Measurements from ENCODE around the gene SPATA31C1.
A peak's percentile ranks its signal among the peaks of the same experiment; 100 is the strongest.
"Not testable (repeated sequence)": the region's sequence is repeated elsewhere in the genome, so short reads cannot be mapped to it uniquely, and the experiment has no call there.

SPATA31C1 gene

DNA sequence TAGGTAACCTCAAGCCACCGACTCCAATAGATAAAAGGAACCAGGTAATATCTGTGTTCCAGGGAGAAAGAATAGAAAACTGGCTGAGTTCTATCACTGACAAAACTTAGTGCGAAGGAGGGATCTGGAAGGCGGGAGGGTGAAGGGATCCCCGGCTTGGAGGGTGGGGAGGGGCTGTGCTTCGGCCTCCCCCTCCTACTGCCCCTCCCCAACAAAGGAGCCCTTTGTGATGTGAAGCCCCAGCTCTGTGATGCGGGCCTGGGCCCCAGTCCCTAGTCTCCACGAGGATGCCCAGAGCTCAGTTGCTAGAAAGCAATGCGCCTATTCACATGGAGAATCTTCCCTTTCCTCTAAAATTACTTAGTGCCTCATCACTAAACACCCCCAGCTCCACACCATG is at the start of gene SPATA31C1:
Gene SPATA31C1 (plus strand): TSS at position 301 of the 400 bp plus-strand sequence.
- DNase-seq (ENCODE audit: low spot score) = not testable (repeated sequence)

DNA sequence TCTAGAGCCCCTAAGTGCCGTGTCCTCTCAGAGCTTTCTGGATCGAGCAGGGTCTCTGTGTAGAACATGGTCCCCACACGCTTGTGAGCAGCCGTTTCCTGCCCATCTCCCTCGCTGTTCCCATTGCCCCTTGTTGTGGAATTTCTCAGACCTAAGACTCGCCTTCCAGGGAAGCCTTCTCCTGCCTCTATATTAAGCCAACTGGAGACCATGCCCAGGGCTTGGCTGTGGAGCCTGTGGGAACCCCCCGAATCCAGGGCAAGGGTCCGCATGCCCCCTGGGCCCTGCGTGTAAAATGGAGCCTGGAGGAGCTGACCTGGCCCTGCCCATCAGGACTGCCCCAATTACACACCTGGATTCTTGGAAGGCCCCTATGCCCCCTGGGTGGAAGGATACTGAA is 49.6 kb upstream of the SPATA31C1 start:
- no peak for DNase-seq (ENCODE audit: low spot score)

DNA sequence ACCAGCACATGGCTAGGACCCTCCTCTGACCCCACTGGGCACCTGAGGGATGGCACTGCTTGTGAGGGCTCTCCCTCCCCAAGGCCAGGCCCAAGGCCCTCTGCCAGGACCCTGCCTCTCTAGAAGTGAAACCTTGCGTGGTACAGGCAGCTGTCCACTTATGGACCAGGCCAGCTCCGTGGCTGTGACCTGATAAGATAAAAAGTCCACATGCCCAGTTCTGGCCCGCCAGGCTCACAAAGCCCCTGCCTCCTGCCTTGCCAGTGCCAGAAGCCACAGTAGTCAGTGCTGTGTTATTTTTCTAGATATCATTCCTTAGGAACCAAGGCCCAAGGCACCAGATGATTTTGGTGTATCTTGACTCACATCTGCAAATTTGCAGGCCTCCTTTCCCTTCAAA is 49.1 kb upstream of the SPATA31C1 start:
- no peak for DNase-seq (ENCODE audit: low spot score)

DNA sequence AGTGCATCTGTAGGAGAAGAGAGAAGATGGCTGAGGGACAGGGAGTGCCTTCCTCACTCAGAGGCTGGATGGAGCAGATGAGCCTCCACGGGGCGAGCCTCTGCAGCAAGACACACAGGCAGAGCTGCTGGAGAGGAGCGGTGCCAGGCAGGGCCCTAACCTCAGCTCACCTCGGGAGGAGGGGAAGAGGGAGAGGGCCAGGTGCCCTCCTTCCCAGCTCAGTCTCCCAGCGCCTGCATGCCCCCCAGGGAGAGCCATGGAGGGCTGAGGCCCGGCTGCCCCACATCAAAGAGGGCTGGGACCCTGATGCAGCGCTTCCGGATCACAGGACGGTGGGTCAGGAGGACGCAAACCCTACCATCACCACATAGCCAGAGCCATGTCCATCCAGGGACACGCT is 48.7 kb upstream of the SPATA31C1 start:
- no peak for DNase-seq (ENCODE audit: low spot score)

DNA sequence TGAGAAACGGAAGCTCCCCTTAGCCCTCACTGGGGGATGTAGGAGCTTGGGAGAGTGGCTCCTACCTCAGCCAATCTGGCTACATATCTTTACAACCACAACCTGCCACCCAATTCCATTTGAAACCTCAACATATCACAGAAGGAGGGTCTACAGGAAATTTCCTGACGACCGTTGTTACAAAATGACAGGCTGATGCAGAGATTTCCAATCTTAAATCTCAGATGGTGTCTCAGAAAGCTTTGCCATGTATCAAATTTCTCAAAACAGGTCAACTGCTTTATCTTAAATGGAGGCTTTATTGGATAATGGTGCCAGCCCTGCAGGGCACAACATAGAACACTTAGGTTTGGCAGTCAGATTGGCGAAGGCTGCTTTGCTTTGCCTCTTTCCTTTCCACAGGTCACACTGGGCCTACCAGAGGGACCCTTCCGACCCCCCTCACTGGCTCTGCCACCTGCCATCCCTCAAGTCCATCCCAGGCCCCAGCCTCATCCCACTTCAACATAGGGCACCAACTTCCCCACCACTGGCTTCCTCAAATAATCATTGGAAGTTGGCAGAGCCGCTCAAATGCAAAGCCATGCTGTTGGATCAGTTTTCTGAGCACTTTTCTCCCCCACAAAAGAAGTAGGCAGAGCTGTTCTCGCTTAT is 46.2 kb upstream of the SPATA31C1 start:
- DNase-seq (ENCODE audit: low spot score) = no peak

DNA sequence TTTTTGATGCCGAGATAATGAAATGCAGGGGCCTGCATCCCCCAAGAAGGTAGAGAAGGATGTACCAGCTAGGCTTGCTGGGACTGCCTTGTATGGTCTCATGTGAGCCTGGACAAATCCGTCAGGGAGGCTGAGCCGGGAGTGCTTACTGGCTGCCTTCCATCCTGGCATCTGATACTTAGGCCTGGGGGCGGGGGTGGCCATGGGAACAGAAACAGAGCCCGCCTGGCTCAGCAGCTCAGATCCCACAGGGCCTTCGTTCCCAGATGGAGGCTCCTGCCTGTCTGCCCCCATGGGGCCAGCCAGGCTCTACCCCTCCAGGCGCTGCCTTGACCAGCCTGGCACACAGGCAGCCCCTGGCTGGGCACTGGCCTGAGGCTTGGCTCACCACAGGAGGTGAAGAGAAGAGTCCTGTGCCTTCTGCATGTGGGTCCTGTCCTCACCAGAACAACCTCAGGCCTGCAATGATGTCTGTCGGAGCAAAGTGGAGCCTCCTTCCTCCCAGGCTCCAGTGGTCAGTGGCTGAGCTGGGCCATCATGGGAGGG is 45.6 kb upstream of the SPATA31C1 start:
- DNase-seq (ENCODE audit: low spot score) = peak; percentile 38

DNA sequence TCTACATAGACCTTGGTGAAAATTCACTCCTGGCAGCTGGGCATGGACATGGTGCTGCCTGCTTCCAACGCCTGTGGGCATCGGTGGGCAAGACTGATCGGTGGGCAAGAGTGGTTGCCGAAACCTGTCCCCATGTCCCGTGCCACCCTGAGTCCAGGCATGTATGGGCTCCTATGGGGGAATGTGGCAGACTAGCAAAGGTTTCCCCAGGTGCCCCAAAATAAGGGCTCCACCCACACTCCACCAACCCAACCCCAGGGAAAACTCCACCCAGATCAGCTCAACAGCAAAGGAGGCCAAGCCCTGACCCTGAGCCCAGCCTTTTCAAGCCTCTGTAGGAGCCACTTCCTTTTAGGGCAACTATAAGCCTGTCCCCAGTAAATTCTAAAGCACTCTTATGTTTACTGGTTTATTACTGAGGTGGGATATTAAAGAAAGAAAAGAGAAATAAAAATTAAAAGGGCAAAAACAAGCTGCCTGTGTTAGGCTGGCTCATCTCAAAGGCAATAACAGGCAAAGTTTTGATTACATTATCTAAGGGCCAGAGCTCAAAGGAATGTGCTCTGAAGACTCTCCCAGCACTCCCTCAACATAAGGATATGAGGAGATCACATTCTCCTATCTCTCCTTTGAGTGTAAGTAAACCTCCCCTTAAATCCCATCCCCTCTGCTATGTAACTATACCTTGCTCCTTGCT is 44.0 kb upstream of the SPATA31C1 start:
- DNase-seq (ENCODE audit: low spot score) = no peak

DNA sequence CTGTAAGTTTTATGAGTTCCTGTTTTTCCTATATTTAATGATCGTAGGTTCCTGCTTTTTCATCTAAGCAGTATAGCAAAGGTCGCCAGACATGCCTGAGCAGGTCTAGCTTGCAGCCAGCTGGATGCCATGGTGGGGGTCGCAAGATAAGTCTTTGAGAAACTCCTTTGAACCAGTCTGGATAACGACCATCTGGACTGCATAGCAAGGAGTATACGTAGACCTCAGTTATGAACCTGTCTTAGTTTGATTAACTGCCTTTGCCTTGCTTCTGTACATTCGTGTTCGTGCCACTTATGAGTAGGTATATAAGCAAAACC is 43.5 kb upstream of the SPATA31C1 start:
- no peak for DNase-seq (ENCODE audit: low spot score)

DNA sequence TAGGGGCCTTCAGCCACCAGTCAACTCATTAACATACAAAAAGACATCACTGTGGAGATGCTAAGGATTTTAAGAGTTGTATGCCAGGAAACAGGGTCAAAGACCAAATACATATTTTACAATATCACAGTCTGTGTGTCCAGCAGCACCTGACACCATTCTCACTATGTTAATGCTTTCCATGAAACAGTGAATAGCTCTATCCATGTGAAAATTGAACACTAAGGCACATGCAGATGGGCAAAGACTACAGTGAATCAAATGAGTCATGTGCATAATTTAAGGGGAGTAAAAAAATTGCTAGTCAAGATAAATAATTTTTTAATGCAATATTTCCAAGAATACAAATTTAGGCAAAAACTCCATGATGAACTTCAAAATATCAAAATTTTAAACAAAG is 42.7 kb upstream of the SPATA31C1 start:
- DNase-seq (ENCODE audit: low spot score) = no peak

DNA sequence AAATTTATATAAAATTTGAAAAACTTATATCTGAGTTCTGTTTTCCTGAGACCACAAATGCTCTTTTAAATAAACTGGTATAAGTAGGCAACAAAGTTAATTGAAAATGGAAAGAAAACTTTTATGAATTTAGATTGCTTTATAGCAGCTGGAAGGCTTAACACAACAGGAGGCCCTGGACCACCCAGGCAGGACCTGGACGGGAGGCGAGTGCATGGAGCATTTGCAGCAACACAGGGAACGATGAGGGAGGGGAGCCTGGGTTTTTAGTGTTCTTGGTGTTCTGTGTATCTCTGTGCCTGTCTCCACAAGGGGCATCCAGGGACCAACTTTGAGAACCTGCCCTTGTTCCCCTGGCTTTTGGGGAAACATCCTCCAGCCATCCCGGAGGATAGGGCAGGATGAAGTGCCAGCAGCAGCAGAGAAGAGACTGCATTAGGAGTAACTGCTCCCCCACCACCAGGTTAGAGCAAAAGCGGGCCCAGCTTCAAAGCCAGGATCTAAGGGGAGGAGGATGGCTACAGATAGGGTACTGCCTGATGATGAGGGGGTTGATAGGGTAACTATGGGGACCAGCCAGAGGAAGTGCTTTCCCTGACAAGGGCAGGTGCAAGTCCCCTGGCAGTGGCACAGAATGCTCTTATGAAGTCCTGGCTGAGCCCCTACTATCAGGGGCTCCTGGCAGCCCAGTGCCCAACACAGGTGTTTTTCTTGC is 41.8 kb upstream of the SPATA31C1 start:
- no peak for DNase-seq (ENCODE audit: low spot score)

DNA sequence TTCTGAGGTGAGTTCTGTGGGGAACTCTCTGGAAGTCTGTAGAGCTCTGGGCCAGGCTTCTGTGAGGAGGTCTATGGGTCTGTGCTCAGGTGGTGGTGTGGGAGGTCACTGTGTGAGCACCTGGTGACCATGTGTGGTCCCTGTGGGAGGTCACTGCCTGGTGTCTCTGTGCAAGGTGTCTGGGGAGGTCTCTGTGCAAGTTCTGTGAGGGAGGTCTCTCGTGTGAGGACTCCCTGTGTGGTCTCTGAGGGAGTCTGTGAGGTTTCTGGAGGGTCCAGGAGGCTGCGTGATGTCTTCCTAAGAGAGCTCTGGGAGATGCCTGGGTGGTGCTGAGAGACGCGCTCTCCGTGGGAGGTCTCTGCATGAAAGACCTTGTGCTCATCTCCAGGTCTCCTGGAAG is 41.1 kb upstream of the SPATA31C1 start:
- DNase-seq (ENCODE audit: low spot score) = no peak

DNA sequence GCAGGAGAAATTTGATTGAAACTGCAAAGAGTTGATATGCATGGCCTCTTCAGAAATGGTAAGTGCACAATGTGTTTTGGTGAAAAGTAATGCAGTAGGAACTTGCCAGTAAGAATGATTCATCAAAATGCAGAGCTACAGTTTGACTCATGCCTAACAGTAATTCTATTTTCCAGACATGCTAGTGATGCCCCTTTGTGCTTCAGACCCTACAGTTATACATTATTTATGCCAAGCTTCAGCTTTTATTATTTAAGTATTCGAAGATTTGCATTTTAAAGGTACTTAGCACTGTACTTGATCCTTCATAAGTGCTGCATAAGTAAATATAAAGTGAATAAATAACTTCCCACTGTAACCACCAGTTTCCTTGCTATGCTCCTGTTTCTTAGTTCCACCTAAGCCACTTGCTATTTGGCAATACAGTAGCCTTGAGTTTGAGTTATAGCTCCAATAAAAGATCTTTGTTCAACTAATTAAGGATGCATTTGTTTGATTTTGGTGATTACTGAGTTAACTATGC is 38.7 kb upstream of the SPATA31C1 start:
- peak; percentile 69 for DNase-seq (ENCODE audit: low spot score)

DNA sequence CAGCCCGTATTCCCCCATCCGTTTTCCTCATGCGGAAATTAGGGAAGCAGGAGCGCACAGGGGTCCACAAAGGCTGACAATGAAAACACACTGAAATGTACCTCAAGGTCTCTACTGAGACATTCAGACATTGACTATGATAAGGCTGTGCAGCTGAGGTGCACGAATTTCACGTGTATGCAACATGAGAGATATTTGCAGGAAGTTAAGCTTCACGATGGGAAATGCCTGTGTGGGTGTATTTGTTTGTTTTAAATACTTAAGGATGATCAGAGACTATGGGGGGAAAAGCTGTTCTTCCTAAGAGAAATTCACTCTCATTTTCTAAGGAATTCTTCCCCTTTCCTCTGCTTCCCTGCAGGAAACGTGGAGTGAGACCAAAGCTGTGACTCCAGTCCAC is 37.6 kb upstream of the SPATA31C1 start:
- no peak for DNase-seq (ENCODE audit: low spot score)

DNA sequence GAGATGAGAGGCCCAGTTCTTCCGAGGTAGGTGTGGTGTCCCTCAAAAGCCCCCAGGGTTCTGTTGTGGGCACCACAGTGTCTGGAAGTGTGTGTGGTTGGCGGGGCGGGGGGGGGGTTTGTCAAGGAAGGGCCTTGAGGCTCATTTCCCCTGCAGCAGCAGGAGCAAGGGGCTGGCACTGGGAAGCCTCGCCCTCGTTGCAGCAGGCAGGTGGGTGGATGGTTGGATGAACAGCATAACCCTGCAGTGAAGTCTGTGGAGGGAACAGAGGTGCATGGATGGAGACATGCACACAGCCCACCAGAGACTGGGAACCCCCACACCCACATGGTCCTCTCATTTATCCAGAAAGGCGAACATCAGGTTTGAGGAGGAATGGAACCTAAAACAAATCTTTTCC is 37.1 kb upstream of the SPATA31C1 start:
- no peak for DNase-seq (ENCODE audit: low spot score)

DNA sequence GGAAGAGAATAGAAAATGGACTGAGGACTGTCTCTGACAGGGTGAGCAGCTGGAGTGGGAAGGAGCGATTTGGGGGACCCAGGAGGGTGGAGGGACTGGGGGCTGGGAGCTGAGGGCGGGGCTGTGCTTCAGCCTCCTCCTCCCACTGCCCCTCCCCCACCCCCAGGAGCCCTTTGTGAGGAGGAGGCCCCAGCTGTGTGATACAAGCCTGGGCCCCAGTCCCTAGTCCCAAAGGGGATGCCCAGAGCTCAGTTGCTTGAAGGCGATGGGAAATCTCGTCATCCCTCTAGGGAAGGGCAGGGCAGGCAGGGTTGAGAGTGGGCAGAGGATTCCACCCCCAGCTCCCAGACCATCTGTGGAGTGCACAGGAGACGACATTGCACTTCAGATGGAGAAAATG is 35.1 kb upstream of the SPATA31C1 start, which contains the start of gene SPATA31E1:
Gene SPATA31E1 (plus strand): TSS at position 251 of the 400 bp plus-strand sequence. CDS start 15 bp downstream, at position 266.
- DNase-seq (ENCODE audit: low spot score) = no peak

DNA sequence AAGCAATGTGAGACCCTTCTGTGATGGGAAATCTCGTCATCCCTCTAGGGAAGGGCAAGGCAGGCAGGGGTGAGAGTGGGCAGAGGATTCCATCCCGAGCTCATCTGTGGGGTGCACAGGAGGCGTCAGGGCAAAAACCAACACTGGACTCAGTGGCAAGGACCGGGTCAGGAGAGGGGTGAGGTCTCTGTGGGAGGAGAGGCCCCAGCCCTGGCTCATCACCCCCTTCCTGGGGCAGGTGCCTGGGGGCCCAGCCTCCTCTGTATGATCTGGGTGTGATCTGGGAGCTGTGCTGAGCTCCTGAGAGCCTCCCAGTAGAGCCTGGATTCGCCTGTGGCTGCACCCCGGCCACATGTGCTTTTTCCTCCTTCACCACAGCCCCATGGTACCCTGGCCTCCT is 34.5 kb upstream of the SPATA31C1 start:
- no peak for DNase-seq (ENCODE audit: low spot score)

DNA sequence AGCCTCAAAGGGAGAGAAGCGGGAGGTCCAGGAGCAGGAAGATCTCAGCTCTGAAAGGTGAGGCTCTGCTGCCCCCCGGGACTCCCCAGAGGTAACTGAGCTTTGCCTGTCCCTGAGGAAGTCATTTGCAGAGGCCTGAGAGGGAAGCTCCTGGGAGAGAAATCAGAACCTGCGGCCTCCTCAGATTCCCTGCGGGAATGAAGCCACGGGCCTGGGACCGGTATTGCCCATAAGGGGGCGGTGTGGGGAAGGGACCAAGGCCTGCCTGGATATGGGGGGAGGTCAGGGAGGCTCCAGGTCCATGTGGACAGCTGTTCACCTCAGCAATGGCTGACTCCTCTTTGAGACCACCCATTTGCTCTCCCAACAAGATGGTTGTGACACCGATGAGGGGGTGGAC is 33.8 kb upstream of the SPATA31C1 start:
- DNase-seq (ENCODE audit: low spot score) = no peak

DNA sequence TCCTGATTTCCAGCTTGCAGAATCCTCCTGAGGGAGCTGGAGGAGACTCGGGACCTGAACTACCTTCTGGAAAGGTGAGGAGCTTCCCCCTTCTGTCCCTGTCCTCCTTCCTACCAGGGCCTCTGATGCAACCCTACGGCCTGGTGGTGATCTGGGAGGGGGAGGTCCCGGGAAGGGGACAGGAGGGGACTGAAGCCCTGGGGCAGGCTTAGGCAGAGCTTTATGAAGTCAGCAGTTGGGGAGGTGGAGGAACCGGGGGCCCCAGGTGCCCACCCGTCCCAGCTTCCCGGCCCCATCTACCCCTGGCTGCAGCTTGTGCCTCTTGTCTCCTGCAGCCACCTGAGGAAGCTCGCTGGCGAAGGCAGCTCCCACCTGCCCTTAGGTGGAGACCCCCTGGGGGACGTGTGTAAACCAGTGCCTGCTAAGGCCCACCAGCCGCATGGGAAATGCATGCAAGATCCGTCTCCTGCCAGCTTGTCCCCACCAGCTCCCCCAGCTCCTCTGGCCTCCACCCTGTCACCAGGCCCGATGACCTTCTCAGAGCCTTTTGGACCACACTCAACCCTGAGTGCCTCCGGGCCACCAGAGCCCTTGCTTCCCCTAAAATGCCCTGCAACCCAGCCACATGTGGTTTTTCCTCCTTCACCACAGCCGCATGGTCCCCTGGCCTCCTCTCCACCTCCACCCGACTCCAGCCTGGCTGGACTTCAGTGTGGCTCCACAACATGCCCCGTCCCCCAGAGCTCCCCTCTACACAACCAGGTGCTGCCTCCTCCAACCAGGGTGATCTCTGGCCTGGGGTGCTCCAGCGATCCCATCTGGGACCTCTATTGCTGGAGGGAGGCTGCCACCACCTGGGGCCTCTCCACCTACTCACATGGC is 32.9 kb upstream of the SPATA31C1 start:
- no peak for DNase-seq (ENCODE audit: low spot score)

DNA sequence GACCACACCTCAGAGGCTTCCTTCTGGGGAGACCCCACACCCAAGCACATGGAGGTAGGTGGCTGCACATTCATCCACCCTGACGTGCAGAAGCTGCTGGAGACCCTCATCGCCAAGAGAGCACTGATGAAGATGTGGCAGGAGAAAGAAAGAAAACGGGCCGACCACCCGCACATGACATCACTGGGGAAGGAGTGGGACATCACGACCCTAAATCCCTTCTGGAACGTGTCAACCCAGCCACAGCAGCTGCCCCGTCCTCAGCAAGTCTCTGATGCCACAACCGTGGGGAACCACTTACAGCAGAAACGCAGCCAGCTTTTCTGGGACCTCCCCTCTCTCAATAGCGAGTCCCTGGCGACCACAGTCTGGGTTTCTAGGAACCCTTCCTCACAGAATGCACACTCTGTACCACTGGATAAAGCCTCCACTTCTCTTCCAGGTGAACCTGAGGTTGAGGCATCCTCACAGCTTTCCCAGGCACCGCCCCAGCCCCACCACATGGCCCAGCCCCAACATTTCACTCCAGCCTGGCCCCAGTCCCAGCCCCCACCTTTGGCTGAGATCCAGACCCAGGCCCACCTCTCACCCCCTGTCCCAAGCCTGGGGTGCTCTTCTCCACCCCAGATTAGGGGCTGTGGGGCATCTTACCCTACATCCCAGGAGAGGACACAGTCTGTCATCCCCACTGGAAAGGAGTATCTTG is 32.1 kb upstream of the SPATA31C1 start:
- DNase-seq (ENCODE audit: low spot score) = no peak

DNA sequence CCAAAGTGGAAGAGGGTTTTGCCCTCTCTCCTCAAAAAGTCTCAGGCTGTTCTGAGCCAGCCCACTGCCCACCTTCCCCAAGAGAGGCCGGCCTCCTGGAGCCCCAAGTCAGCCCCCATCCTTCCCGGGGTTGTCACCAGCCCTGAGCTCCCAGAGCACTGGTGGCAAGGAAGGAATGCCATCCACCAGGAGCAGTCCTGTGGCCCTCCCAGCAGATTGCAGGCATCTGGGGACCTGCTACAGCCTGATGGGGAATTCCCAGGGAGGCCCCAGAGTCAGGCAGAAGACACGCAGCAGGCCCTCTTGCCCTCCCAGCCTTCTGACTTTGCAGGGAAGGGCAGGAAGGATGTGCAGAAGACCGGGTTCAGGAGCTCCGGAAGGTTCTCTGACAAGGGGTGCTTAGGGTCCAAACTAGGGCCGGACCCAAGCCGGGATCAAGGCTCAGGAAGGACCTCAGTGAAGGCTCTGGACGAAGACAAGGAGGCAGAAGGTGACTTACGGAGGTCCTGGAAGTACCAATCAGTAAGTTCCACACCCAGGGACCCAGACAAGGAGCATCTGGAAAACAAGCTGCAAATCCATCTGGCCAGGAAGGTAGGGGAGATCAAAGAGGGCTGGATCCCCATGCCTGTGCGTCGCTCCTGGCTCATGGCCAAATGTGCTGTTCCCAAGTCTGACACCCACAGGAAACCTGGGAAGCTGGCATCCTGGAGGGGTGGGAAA is 31.4 kb upstream of the SPATA31C1 start:
- no peak for DNase-seq (ENCODE audit: low spot score)
